HG03565 (cell line): ENCODE measurements around the gene C5AR1.
"Not testable (repeated sequence)": the region's sequence is repeated elsewhere in the genome, so short reads cannot be mapped to it uniquely, and the experiment has no call there.

Experiments used
- ATAC-seq: cut with Tn5 transposase; IDR thresholded peaks from one replicate; pipeline ENCODE4 v1.9.1; 2021; ENCODE audit warnings: mild to moderate bottlenecking, moderate library complexity; ENCODE audit not compliant: unreplicated experiment

Gene C5AR1

GRCh38 chr19:47283405-47284059 is 26.1 kb upstream of the C5AR1 start:
- ATAC-seq, result no peak

GRCh38 chr19:47284324-47284899 is 25.2 kb upstream of the C5AR1 start:
- no peak for ATAC-seq

- no peak for ATAC-seq
Observed at GRCh38 chr19:47296036-47296435, 13.6 kb upstream of the C5AR1 start.

- not testable (repeated sequence) for ATAC-seq
Observed at GRCh38 chr19:47300867-47301266, 8.8 kb upstream of the C5AR1 start.

GRCh38 chr19:47302249-47302648 is 7.4 kb upstream of the C5AR1 start:
- no peak for ATAC-seq

- no peak for ATAC-seq
Observed at GRCh38 chr19:47303966-47304365, 5.7 kb upstream of the C5AR1 start.

GRCh38 chr19:47305309-47305751 is 4.3 kb upstream of the C5AR1 start:
- ATAC-seq, result no peak

GRCh38 chr19:47306303-47306702 is 3.4 kb upstream of the C5AR1 start:
- no peak for ATAC-seq

GRCh38 chr19:47309038-47309437 is 623 bp upstream of the C5AR1 start:
- no peak for ATAC-seq

- ATAC-seq, result no peak
Observed at GRCh38 chr19:47310323-47310722, 662 bp downstream of the C5AR1 start.

GRCh38 chr19:47310819-47311218 is 1.2 kb downstream of the C5AR1 start:
- ATAC-seq, result no peak

GRCh38 chr19:47312366-47313006 is 2.8 kb downstream of the C5AR1 start:
- no peak for ATAC-seq

- no peak for ATAC-seq
Observed at GRCh38 chr19:47313754-47314295, 4.2 kb downstream of the C5AR1 start.

GRCh38 chr19:47315125-47315821 is 5.6 kb downstream of the C5AR1 start:
- no peak for ATAC-seq

- no peak for ATAC-seq
Observed at GRCh38 chr19:47316513-47316912, 6.9 kb downstream of the C5AR1 start.

- ATAC-seq, result no peak
Observed at GRCh38 chr19:47319923-47320871, 10.5 kb downstream of the C5AR1 start.

GRCh38 chr19:47321630-47322029 is 12.0 kb downstream of the C5AR1 start:
- ATAC-seq, result no peak

GRCh38 chr19:47322058-47322457 is 12.4 kb downstream of the C5AR1 start:
- ATAC-seq, result no peak

- ATAC-seq, result no peak
Observed at GRCh38 chr19:47323409-47323808, 13.7 kb downstream of the C5AR1 start.

- ATAC-seq, result no peak
Observed at GRCh38 chr19:47323872-47324271, 14.2 kb downstream of the C5AR1 start.
